GM23338 (cell line): ENCODE measurements around the gene HAGH. TPM values are rescaled to one million over a fixed set of nuclear protein-coding genes. Genes with fewer than 3 reads are reported as not detected.

ENCODE experiments used
- ATAC-seq: fragments of 200-7000 bp; cut with Tn5 transposase; 3 replicates; pipeline ENCODE4 v1.9.1; 2020
- DNase-seq: peaks from one replicate; pipeline ENCODE4 v3.0.0-alpha.2; 2015; ENCODE audit warnings: low spot score
- H2AFZ ChIP-seq: fragments of 200-600 bp; sonication (generic); 2 replicates; pipeline ENCODE4 v1.8.0; 2016; ENCODE audit warnings: antibody characterized with exemption, mild to moderate bottlenecking, moderate library complexity
- H3F3A ChIP-seq: fragments of 200-600 bp; sonication (generic); replicated peaks from 2 replicates; pipeline ENCODE4 v1.8.0; 2017; ENCODE audit warnings: antibody characterized with exemption, mixed run types, low read depth
- H3K27ac ChIP-seq: fragments of 200-600 bp; sonication (generic); 2 replicates; pipeline ENCODE4 v1.6.1; 2016; ENCODE audit warnings: low read depth
- H3K27me3 ChIP-seq: fragments of 200-600 bp; sonication (generic); 2 replicates; pipeline ENCODE4 v1.8.0; 2016; ENCODE audit warnings: mild to moderate bottlenecking, mixed run types, moderate library complexity; ENCODE audit not compliant: insufficient read depth
- H3K36me3 ChIP-seq: fragments of 200-600 bp; sonication (generic); 2 replicates; pipeline ENCODE4 v1.8.0; 2016; ENCODE audit warnings: mild to moderate bottlenecking; ENCODE audit not compliant: insufficient read depth
- H3K4me1 ChIP-seq: fragments of 200-600 bp; sonication (generic); 2 replicates; pipeline ENCODE4 v1.8.0; 2016; ENCODE audit warnings: mild to moderate bottlenecking, moderate library complexity; ENCODE audit not compliant: insufficient read depth
- H3K4me2 ChIP-seq: fragments of 200-600 bp; sonication (generic); 2 replicates; pipeline ENCODE4 v1.7.1; 2017; ENCODE audit warnings: mixed run types
- H3K4me3 ChIP-seq: fragments of 200-600 bp; sonication (generic); 2 replicates; pipeline ENCODE4 v1.6.1; 2016; ENCODE audit warnings: mixed run types
- H3K79me2 ChIP-seq: fragments of 200-600 bp; sonication (generic); replicated peaks from 2 replicates; pipeline ENCODE4 v1.8.0; 2017; ENCODE audit warnings: mild to moderate bottlenecking; ENCODE audit not compliant: insufficient read depth
- H3K9me2 ChIP-seq: fragments of 200-600 bp; sonication (generic); 2 replicates; pipeline ENCODE4 v1.8.0; 2017; ENCODE audit not compliant: insufficient read depth
- H4K20me1 ChIP-seq: fragments of 200-600 bp; sonication (generic); replicated peaks from 2 replicates; pipeline ENCODE4 v1.8.0; 2017; ENCODE audit warnings: mild to moderate bottlenecking; ENCODE audit not compliant: insufficient read depth
- H3K27ac Mint-ChIP-seq: 2 replicates; pipeline ENCODE4 v1.8.0; 2020; ENCODE audit warnings: inconsistent platforms, mild to moderate bottlenecking, moderate library complexity, mixed read lengths
- H3K27me3 Mint-ChIP-seq: 3 replicates; pipeline ENCODE4 v1.8.0; 2022; ENCODE audit warnings: low read depth, mild to moderate bottlenecking, moderate library complexity, mixed read lengths, inconsistent platforms; ENCODE audit not compliant: insufficient read depth, poor library complexity
- H3K36me3 Mint-ChIP-seq: 3 replicates; pipeline ENCODE4 v1.8.0; 2021; ENCODE audit warnings: low read depth, mild to moderate bottlenecking, inconsistent platforms, moderate library complexity, mixed read lengths
- H3K4me1 Mint-ChIP-seq: 3 replicates; pipeline ENCODE4 v1.8.0; 2020; ENCODE audit warnings: mild to moderate bottlenecking, inconsistent platforms, mixed read lengths
- H3K4me3 Mint-ChIP-seq: 3 replicates; pipeline ENCODE4 v1.8.0; 2021; ENCODE audit warnings: moderate library complexity, mild to moderate bottlenecking, inconsistent platforms, mixed read lengths
- H3K9me3 Mint-ChIP-seq: 3 replicates; pipeline ENCODE4 v1.8.0; 2020; ENCODE audit warnings: moderate library complexity, mild to moderate bottlenecking, inconsistent platforms, mixed read lengths
- CREB1 ChIP-seq: fragments of 250-450 bp; sonication (Bioruptor Pico); IDR thresholded peaks from 2 replicates; pipeline ENCODE4 v1.5.0; 2020; ENCODE audit warnings: low read depth, mild to moderate bottlenecking, moderate library complexity
- ETS1 ChIP-seq: IDR thresholded peaks from 2 replicates; pipeline ENCODE4 v1.6.1; 2016; ENCODE audit warnings: antibody characterized with exemption
- EZH2 ChIP-seq: fragments of 200-600 bp; sonication (generic); IDR thresholded peaks from one replicate; pipeline ENCODE4 v1.8.0; 2017; ENCODE audit warnings: antibody characterized with exemption, mild to moderate bottlenecking, low read depth; ENCODE audit not compliant: unreplicated experiment
- EZH2phosphoT487 ChIP-seq: fragments of 200-600 bp; sonication (generic); IDR thresholded peaks from one replicate; pipeline ENCODE4 v1.8.1; 2018; ENCODE audit warnings: antibody characterized with exemption; ENCODE audit not compliant: unreplicated experiment
- JUNB ChIP-seq: IDR thresholded peaks from one replicate; pipeline ENCODE4 v1.6.1; 2016; ENCODE audit warnings: antibody characterized with exemption; ENCODE audit not compliant: unreplicated experiment
- NANOG ChIP-seq: IDR thresholded peaks from 2 replicates; pipeline ENCODE4 v1.6.1; 2016; ENCODE audit warnings: antibody characterized with exemption, borderline replicate concordance
- POLR2AphosphoS5 ChIP-seq: IDR thresholded peaks from 2 replicates; pipeline ENCODE4 v1.6.1; 2016; ENCODE audit warnings: antibody characterized with exemption, low read depth
- STAT1 ChIP-seq: IDR thresholded peaks from one replicate; pipeline ENCODE4 v1.6.1; 2016; ENCODE audit warnings: antibody characterized with exemption; ENCODE audit not compliant: unreplicated experiment
- ZNF114 ChIP-seq: fragments of 250-450 bp; sonication (Bioruptor Pico); IDR thresholded peaks from 2 replicates; pipeline ENCODE4 v1.5.0; 2020; ENCODE audit warnings: mild to moderate bottlenecking, moderate library complexity
- ZNF331 ChIP-seq: fragments of 250-450 bp; sonication (Bioruptor Pico); IDR thresholded peaks from 2 replicates; pipeline ENCODE4 v1.5.0; 2020; ENCODE audit warnings: low read depth, mild to moderate bottlenecking, moderate library complexity
- ZNF462 ChIP-seq: fragments of 250-450 bp; sonication (Bioruptor Pico); IDR thresholded peaks from 2 replicates; pipeline ENCODE4 v1.5.0; 2020; ENCODE audit warnings: mild to moderate bottlenecking, moderate library complexity
- polyA plus RNA-seq: library from polyadenylated mRNA; unstranded; fragments of >200 nt; fragmentation: Nextera tagmentation; extraction: Ambion mirVana; gene quantifications from 2 replicates; pipeline ENCODE4 v1.2.1, GENCODE V29; 2016
- total RNA-seq: library from RNA; depleted of rRNA; stranded (reverse); fragments of >200 nt; shearing (Covaris generic); gene quantifications from 2 replicates; pipeline ENCODE4 v1.2.3, GENCODE V29; 2014
- TF ChIP-seq, protein P1 (sequence below), 2 experiments: fragments of 200-600 bp in 1 of 2; sonication (generic) in 1 of 2; conservative IDR thresholded peaks; 2 replicates each; pipeline versions ENCODE4 v1.5.1 to v1.6.1; 2016 to 2017; ENCODE audit warnings: antibody characterized with exemption in 2 of 2, low read depth in 2 of 2, mild to moderate bottlenecking in 2 of 2, moderate library complexity in 1 of 2
- TF ChIP-seq, protein P2 (sequence below): IDR thresholded peaks from one replicate; pipeline ENCODE4 v1.6.1; 2018; ENCODE audit warnings: antibody characterized with exemption; ENCODE audit not compliant: unreplicated experiment

Gene HAGH
- total and polyA plus RNA-seq, 2 experiments from 2014 or later: 24.7 to 28.9 TPM

DNA sequence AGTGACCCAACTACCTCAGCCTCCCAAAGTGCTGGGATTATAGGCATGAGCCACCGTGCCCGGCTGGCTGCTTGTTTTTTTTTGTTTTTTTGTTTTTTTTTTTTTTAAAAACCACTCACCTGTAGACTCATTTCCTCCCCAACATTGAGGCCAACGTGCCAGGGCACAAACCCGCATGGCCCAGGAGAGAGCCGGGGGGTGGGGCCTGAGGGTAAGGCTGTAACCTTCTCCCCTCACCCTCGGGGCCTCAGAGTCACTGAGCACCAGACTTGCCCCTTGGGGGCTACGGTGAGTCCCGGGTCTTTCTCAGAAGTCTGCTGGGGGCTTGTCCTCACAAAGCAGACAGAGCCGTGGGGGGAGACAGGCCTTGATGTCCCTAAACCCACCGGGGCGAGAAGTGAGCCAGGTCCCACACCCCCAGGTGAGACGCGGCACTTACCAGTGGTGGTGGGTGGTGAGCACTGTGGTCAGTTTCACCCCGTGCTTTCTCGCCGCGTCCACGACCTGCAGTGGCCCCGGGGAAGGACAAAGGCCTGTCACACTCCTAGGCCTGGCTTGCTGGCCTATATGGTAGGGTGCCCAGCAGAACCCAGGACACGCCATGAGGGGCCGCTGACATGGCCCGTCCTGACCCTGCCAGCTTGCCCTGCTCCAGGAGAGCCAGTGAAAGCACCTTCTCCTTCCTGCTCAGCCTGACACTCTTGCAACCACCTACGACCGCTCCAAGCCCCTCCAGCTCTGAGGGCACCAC lies 4.6 kb downstream of the HAGH start:
- no peaks in the 10 kb centered on the region; the same call in 2 of the 3 replicates for H3K4me1 Mint-ChIP-seq
- Histone ChIP-seq H3K36me3 (no peaks in the 10 kb centered on the region), H3K27ac (no peak overlapping the region), H2AFZ (no peak overlapping the region), H3K79me2 (peaks cover 6% of the 10 kb centered on the region; the same call in 1 of the 2 replicates), H3K4me2 (no peak overlapping the region), H4K20me1 (no peaks in the 10 kb centered on the region; the same call in 1 of the 2 replicates), H3F3A (0 out of 2 replicates have a peak, but pooled peaks cover 6% of the 10 kb centered on the region), H3K4me1 (no peaks in the 10 kb centered on the region; the same call in 1 of the 2 replicates), H3K9me2 (no peaks in the 10 kb centered on the region), H3K27me3 (no peaks in the 10 kb centered on the region), H3K4me3 (no peak overlapping the region)
- ATAC-seq (no peak), DNase-seq (no peak)
- H3K4me3 Mint-ChIP-seq: no peak overlapping the region
- H3K27me3 Mint-ChIP-seq: peaks cover 8% of the 10 kb centered on the region
- TF ChIP-seq, protein P1, sequence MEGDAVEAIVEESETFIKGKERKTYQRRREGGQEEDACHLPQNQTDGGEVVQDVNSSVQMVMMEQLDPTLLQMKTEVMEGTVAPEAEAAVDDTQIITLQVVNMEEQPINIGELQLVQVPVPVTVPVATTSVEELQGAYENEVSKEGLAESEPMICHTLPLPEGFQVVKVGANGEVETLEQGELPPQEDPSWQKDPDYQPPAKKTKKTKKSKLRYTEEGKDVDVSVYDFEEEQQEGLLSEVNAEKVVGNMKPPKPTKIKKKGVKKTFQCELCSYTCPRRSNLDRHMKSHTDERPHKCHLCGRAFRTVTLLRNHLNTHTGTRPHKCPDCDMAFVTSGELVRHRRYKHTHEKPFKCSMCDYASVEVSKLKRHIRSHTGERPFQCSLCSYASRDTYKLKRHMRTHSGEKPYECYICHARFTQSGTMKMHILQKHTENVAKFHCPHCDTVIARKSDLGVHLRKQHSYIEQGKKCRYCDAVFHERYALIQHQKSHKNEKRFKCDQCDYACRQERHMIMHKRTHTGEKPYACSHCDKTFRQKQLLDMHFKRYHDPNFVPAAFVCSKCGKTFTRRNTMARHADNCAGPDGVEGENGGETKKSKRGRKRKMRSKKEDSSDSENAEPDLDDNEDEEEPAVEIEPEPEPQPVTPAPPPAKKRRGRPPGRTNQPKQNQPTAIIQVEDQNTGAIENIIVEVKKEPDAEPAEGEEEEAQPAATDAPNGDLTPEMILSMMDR (conservative IDR thresholded peaks at IDR 0.05; ENCODE audit: low read depth in 2 of 2): no peak
- TF ChIP-seq NANOG (no peak), EZH2 (no peak), EZH2phosphoT487 (no peak), ZNF331 (no peak), STAT1 (no peak), ZNF462 (CRISPR knock-in tag) (no peak), POLR2AphosphoS5 (no peak), ZNF114 (no peak), CREB1 (CRISPR knock-in tag) (no peak), ETS1 (no peak), JUNB (no peak)
- TF ChIP-seq, protein P2, sequence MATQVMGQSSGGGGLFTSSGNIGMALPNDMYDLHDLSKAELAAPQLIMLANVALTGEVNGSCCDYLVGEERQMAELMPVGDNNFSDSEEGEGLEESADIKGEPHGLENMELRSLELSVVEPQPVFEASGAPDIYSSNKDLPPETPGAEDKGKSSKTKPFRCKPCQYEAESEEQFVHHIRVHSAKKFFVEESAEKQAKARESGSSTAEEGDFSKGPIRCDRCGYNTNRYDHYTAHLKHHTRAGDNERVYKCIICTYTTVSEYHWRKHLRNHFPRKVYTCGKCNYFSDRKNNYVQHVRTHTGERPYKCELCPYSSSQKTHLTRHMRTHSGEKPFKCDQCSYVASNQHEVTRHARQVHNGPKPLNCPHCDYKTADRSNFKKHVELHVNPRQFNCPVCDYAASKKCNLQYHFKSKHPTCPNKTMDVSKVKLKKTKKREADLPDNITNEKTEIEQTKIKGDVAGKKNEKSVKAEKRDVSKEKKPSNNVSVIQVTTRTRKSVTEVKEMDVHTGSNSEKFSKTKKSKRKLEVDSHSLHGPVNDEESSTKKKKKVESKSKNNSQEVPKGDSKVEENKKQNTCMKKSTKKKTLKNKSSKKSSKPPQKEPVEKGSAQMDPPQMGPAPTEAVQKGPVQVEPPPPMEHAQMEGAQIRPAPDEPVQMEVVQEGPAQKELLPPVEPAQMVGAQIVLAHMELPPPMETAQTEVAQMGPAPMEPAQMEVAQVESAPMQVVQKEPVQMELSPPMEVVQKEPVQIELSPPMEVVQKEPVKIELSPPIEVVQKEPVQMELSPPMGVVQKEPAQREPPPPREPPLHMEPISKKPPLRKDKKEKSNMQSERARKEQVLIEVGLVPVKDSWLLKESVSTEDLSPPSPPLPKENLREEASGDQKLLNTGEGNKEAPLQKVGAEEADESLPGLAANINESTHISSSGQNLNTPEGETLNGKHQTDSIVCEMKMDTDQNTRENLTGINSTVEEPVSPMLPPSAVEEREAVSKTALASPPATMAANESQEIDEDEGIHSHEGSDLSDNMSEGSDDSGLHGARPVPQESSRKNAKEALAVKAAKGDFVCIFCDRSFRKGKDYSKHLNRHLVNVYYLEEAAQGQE: no peak
- no peaks in the 10 kb centered on the region for H3K9me3 Mint-ChIP-seq
- H3K36me3 Mint-ChIP-seq: no peaks in the 10 kb centered on the region
- H3K27ac Mint-ChIP-seq: no peak overlapping the region
